Embryonic facial prominence (tissue), 1 donor: ENCODE results near the gene ZBTB45.
"Not testable (repeated sequence)": the region's sequence is repeated elsewhere in the genome, so short reads cannot be mapped to it uniquely, and the experiment has no call there.

Experiments
- DNase-seq: peaks from one replicate; pipeline ENCODE4 v3.0.0-alpha.2; 2016; ENCODE audit errors: extremely low spot score

Gene ZBTB45

GRCh38 chr19:58474997-58475713 is 44.5 kb downstream of the ZBTB45 start:
- DNase-seq, result no peak

- no peak for DNase-seq
Observed at GRCh38 chr19:58474291-58474996, 45.2 kb downstream of the ZBTB45 start.

GRCh38 chr19:58473775-58474174 is 45.8 kb downstream of the ZBTB45 start:
- DNase-seq, result no peak

DNA sequence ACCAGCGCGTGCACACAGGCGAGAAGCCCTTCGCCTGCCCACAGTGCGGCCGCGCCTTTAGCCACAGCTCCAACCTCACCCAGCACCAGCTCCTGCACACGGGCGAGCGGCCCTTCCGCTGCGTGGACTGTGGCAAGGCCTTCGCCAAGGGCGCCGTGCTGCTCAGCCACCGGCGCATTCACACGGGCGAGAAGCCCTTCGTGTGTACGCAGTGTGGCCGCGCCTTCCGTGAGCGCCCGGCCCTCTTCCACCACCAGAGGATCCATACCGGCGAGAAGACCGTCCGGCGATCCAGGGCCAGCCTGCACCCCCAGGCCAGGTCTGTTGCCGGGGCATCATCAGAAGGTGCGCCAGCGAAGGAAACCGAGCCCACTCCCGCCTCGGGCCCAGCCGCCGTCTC is 47.9 kb downstream of the ZBTB45 start:
- DNase-seq, result no peak

DNA sequence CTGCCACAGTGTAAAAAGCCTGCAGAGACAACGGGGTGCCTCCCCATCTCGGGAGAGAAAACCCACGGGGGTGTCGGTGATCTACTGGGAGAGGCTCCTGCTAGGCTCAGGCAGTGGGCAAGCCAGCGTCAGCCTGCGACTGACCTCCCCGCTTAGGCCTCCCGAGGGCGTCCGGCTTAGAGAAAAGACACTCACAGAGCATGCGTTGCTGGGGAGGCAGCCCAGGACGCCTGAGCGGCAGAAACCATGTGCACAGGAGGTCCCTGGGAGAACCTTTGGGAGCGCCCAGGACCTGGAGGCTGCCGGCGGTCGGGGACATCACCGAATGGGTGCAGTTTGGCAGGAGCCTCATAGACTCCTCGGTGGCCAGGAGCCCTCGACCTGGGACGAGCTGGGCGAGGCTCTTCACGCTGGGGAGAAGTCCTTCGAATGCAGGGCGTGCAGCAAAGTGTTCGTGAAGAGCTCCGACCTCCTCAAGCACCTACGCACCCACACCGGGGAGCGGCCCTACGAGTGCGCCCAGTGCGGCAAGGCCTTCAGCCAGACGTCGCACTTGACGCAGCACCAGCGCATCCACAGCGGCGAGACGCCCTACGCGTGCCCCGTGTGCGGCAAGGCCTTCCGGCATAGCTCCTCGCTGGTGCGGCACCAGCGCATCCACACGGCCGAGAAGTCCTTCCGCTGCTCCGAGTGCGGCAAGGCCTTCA is 48.6 kb downstream of the ZBTB45 start:
- DNase-seq, result not testable (repeated sequence)

DNA sequence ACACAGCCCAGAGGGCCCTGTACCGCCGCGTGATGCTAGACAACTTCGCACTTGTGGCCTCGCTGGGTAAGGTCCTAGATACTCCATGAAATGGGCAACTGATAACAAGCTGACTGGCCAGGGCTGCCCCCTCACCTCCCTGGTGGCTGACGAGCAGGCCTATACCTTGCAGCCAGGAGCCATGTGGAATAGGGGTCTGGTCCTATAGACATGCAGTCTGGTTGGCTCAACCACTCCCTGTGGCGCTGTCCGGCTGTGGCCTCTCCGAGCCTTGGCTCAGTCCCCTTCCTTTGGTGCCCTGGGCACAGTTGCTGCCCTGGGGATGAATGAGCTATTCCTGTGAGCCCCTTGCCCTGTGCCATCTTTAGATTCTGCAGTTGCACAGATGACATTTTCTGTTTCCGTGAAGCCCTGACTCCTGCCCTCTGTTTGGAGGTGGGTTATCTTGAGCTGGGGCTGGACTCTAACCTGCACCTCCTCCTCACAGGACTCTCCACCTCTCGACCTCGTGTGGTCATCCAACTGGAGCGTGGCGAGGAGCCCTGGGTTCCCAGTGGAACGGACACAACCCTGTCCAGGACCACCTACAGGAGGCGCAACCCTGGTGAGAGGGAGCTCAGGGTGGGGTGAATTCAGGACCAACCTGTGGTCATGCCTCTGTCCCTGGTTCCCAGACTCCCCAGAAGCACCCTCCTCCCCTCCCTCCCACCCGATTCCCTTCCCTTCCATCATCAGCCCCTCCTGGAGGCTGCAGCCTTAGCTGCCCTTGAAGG is 50.2 kb downstream of the ZBTB45 start:
- DNase-seq, result no peak

- DNase-seq, result no peak
Observed at GRCh38 chr19:58468216-58468839, 51.3 kb downstream of the ZBTB45 start.

DNA sequence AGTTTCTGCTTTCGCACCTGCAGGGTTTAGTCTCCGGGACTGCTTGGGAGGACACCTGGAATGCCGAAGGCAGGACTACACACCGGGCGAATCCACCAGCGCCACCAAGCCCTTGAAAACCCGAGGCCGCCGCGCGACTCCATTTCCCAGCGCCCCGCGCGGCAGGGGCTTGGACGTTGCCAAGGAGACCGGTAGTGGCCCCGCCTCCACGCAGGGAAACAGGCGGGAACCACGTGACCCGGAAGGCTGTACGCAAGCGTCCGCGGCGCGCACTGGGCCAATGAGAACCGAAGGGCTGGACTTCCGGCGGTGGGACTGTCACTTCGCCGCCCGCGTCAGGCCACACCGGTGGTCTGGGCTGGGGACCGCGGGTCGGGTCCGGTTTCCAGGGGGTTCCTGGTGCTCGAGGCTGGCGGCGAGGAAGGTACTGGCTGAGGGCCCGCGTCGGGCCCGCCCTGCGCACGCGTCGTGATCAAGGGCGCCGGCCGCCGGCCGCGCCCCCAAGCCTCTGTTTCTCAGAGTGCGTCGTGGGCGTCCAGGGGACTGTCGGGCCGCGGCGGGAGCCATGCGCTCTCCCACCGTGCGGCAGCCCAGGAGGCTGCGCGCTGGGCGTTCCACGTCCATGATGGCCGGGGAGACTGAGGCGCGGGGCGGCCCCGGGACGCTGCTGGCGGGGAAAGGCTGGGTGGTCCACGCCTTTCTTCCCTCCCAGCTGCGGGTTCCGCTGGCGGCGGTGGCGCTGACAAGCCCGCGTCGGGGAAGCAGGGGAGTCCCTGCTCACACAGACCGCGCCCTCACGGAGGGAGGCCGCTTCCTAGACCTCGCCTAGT is 52.6 kb downstream of the ZBTB45 start, which contains the start of gene ZNF324:
Gene ZNF324, plus strand, starts transcription at position 321 of the 830 bp plus-strand sequence. CDS start 2,106 bp downstream, outside the sequence.
- DNase-seq, result peak; percentile 94

- DNase-seq, result no peak
Observed at GRCh38 chr19:58466089-58466759, 53.4 kb downstream of the ZBTB45 start.
